Measurements from ENCODE around the gene ANO2. TPM values are rescaled to one million over a fixed set of nuclear protein-coding genes. Genes with fewer than 3 reads are reported as not detected.

Gene ANO2
- total and polyA plus RNA-seq, 2 experiments from 2014 or later: 2.3 to 4.6 TPM

GRCh38 chr12:5554711-5555110, 390.3 kb downstream of the ANO2 start (continued):
- TF ChIP-seq ZNF462 (CRISPR knock-in tag; IDR thresholded peaks at IDR 0.05): no peak

GRCh38 chr12:5549011-5549410, 396.0 kb downstream of the ANO2 start:
- H3K9me3 Mint-ChIP-seq: peaks cover 4% of the 10 kb centered on the region; the same call in 1 of the 3 replicates
- ATAC-seq: no peak
- 0 out of 3 replicates have a peak, but pooled peaks cover 4% of the 10 kb centered on the region for H3K36me3 Mint-ChIP-seq (ENCODE audit: low read depth)
- TF ChIP-seq EZH2 (IDR thresholded peaks at IDR 0.05; ENCODE audit: low read depth, unreplicated experiment): no peak
- TF ChIP-seq JUNB (IDR thresholded peaks at IDR 0.05; ENCODE audit: unreplicated experiment): no peak
- TF ChIP-seq CREB1 (CRISPR knock-in tag; IDR thresholded peaks at IDR 0.05; ENCODE audit: low read depth): no peak
- TF ChIP-seq POLR2AphosphoS5 (IDR thresholded peaks at IDR 0.05; ENCODE audit: low read depth): no peak
- TF ChIP-seq NANOG (IDR thresholded peaks at IDR 0.05; ENCODE audit: borderline replicate concordance): no peak
- TF ChIP-seq ZNF331 (CRISPR knock-in tag; IDR thresholded peaks at IDR 0.05; ENCODE audit: low read depth): no peak
- TF ChIP-seq STAT1 (IDR thresholded peaks at IDR 0.05; ENCODE audit: unreplicated experiment): no peak
- TF ChIP-seq REST (IDR thresholded peaks at IDR 0.05; ENCODE audit: unreplicated experiment): no peak
- TF ChIP-seq EZH2phosphoT487 (IDR thresholded peaks at IDR 0.05; ENCODE audit: unreplicated experiment): no peak

More at GRCh38 chr12:5549011-5549410, 396.0 kb downstream of the ANO2 start:
- peaks cover 7% of the 10 kb centered on the region; the same call in 1 of the 3 replicates for H3K4me1 Mint-ChIP-seq
- Histone ChIP-seq H3K4me2 (no peak overlapping the region), H3K36me3 (ENCODE audit: insufficient read depth) (no peaks in the 10 kb centered on the region), H2AFZ (no peak overlapping the region), H3K79me2 (replicated peaks; ENCODE audit: insufficient read depth) (no peaks in the 10 kb centered on the region), H4K20me1 (replicated peaks; ENCODE audit: insufficient read depth) (no peaks in the 10 kb centered on the region), H3F3A (replicated peaks; ENCODE audit: low read depth) (no peaks in the 10 kb centered on the region), H3K27me3 (ENCODE audit: insufficient read depth) (no peaks in the 10 kb centered on the region), H3K4me3 (no peak overlapping the region), H3K4me1 (ENCODE audit: insufficient read depth) (no peaks in the 10 kb centered on the region), H3K9me2 (ENCODE audit: insufficient read depth) (peaks cover 12% of the 10 kb centered on the region), H3K27ac (ENCODE audit: low read depth) (no peak overlapping the region)
- no peak overlapping the region for H3K4me3 Mint-ChIP-seq
- DNase-seq (ENCODE audit: low spot score): no peak
- H3K27ac Mint-ChIP-seq: no peak overlapping the region
- peaks cover 9% of the 10 kb centered on the region for H3K27me3 Mint-ChIP-seq (ENCODE audit: insufficient read depth, low read depth, poor library complexity)

Data from GM23338 (cell line).